Astrocyte (in vitro differentiated cells and primary cell): ENCODE data around the gene TYROBP.

Source experiments
- EZH2 ChIP-seq: IDR thresholded peaks from 2 replicates; pipeline ENCODE4 v1.6.1; 2012; ENCODE audit warnings: mild to moderate bottlenecking, low read length, inconsistent platforms; ENCODE audit not compliant: insufficient read depth
- TF ChIP-seq, protein P1 (sequence below): IDR thresholded peaks from 2 replicates; pipeline ENCODE4 v1.5.1; 2011; ENCODE audit warnings: low read depth, mild to moderate bottlenecking, inconsistent platforms, low read length, moderate library complexity; ENCODE audit not compliant: insufficient read depth

DNA sequence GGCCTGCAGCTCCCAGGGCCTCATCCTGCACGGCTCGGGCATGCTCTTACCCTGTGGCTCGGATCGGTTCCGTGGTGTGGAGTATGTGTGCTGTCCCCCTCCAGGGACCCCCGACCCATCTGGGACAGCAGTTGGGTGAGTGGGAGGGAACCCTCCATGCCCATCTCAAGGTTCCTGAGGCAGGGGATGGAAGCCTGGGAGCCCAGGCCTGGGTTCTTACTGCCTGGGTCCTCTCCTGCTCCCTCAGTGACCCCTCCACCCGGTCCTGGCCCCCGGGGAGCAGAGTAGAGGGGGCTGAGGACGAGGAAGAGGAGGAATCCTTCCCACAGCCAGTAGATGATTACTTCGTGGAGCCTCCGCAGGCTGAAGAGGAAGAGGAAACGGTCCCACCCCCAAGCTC is 36.5 kb downstream of the TYROBP start:
- no peak for TF ChIP-seq EZH2
- TF ChIP-seq, protein P1, sequence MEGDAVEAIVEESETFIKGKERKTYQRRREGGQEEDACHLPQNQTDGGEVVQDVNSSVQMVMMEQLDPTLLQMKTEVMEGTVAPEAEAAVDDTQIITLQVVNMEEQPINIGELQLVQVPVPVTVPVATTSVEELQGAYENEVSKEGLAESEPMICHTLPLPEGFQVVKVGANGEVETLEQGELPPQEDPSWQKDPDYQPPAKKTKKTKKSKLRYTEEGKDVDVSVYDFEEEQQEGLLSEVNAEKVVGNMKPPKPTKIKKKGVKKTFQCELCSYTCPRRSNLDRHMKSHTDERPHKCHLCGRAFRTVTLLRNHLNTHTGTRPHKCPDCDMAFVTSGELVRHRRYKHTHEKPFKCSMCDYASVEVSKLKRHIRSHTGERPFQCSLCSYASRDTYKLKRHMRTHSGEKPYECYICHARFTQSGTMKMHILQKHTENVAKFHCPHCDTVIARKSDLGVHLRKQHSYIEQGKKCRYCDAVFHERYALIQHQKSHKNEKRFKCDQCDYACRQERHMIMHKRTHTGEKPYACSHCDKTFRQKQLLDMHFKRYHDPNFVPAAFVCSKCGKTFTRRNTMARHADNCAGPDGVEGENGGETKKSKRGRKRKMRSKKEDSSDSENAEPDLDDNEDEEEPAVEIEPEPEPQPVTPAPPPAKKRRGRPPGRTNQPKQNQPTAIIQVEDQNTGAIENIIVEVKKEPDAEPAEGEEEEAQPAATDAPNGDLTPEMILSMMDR = no peak
